ENCODE measurements around the gene SRBD1.

SRBD1 gene

GRCh38 chr2:45380131-45380836 is 230.8 kb downstream of the SRBD1 start:
- H3K4me3 ChIP-seq (ENCODE audit: low read depth, low read length) = no peak overlapping the region
- TF ChIP-seq CTCF (IDR thresholded peaks at IDR 0.05; ENCODE audit: insufficient read depth, low read depth, low read length, missing control alignments) = no peak
- DNase-seq (ENCODE audit: low read depth) = no peak

- no peak for TF ChIP-seq CTCF (IDR thresholded peaks at IDR 0.05; ENCODE audit: insufficient read depth, low read depth, low read length, missing control alignments)
- DNase-seq (ENCODE audit: low read depth) = no peak
- H3K4me3 ChIP-seq (ENCODE audit: low read depth, low read length) = no peak overlapping the region
Observed at GRCh38 chr2:45379399-45380087, 231.5 kb downstream of the SRBD1 start.

GRCh38 chr2:45373534-45373933 is 237.5 kb downstream of the SRBD1 start:
- TF ChIP-seq CTCF (IDR thresholded peaks at IDR 0.05; ENCODE audit: insufficient read depth, low read depth, low read length, missing control alignments) = no peak
- DNase-seq (ENCODE audit: low read depth) = no peak

GRCh38 chr2:45370369-45370768 is 240.7 kb downstream of the SRBD1 start:
- DNase-seq (ENCODE audit: low read depth) = no peak
- H3K4me3 ChIP-seq (ENCODE audit: low read depth, low read length) = no peak overlapping the region
- no peak for TF ChIP-seq CTCF (IDR thresholded peaks at IDR 0.05; ENCODE audit: insufficient read depth, low read depth, low read length, missing control alignments)

More at GRCh38 chr2:45373534-45373933, 237.5 kb downstream of the SRBD1 start:
- no peak overlapping the region for H3K4me3 ChIP-seq (ENCODE audit: low read depth, low read length)

GRCh38 chr2:45368792-45369191 is 242.3 kb downstream of the SRBD1 start:
- no peak overlapping the region for H3K4me3 ChIP-seq (ENCODE audit: low read depth, low read length)
- no peak for DNase-seq (ENCODE audit: low read depth)
- TF ChIP-seq CTCF (IDR thresholded peaks at IDR 0.05; ENCODE audit: insufficient read depth, low read depth, low read length, missing control alignments) = no peak

- DNase-seq (ENCODE audit: low read depth) = no peak
- no peak for TF ChIP-seq CTCF (IDR thresholded peaks at IDR 0.05; ENCODE audit: insufficient read depth, low read depth, low read length, missing control alignments)
- H3K4me3 ChIP-seq (ENCODE audit: low read depth, low read length) = no peak overlapping the region
Observed at GRCh38 chr2:45361666-45362065, 249.4 kb downstream of the SRBD1 start.

Data from GM12865 (cell line).